ENCODE measurements around the gene DMD.

Gene DMD

GRCh38 chrX:31251336-31251735, 1960.0 kb downstream of the DMD start:
- TF ChIP-seq, protein P1, sequence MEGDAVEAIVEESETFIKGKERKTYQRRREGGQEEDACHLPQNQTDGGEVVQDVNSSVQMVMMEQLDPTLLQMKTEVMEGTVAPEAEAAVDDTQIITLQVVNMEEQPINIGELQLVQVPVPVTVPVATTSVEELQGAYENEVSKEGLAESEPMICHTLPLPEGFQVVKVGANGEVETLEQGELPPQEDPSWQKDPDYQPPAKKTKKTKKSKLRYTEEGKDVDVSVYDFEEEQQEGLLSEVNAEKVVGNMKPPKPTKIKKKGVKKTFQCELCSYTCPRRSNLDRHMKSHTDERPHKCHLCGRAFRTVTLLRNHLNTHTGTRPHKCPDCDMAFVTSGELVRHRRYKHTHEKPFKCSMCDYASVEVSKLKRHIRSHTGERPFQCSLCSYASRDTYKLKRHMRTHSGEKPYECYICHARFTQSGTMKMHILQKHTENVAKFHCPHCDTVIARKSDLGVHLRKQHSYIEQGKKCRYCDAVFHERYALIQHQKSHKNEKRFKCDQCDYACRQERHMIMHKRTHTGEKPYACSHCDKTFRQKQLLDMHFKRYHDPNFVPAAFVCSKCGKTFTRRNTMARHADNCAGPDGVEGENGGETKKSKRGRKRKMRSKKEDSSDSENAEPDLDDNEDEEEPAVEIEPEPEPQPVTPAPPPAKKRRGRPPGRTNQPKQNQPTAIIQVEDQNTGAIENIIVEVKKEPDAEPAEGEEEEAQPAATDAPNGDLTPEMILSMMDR (IDR thresholded peaks at IDR 0.05; ENCODE audit: insufficient read depth, low read depth, low read length, missing control alignments) = no peak
- DNase-seq (ENCODE audit: low read depth) = no peak
- no peak overlapping the region for H3K4me3 ChIP-seq (ENCODE audit: low read depth, low read length)

GRCh38 chrX:31245714-31246113, 1965.6 kb downstream of the DMD start:
- TF ChIP-seq, protein P1 (IDR thresholded peaks at IDR 0.05; ENCODE audit: insufficient read depth, low read depth, low read length, missing control alignments) = no peak
- H3K4me3 ChIP-seq (ENCODE audit: low read depth, low read length) = no peak overlapping the region
- DNase-seq (ENCODE audit: low read depth) = no peak

DNA sequence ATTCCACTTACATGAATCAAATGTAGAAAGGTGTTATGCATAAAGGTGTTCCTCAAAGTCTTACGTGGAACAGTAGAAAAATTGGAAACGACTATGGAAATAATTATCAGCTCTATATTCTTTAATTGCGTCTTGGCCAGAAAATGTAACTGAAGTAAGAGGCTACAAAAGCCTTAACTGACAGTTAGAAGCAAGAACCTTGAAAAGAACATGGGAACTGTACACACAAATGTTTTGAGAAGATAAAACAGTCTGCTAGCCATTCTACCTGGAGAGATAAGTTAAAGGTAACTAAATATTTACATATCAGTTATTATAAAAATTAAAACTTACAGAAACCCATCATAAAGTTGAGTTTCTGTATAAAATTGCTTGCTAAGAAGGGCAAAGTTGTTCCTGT, 1967.5 kb downstream of the DMD start:
- H3K4me3 ChIP-seq (ENCODE audit: low read depth, low read length) = no peak overlapping the region
- TF ChIP-seq, protein P1 (IDR thresholded peaks at IDR 0.05; ENCODE audit: insufficient read depth, low read depth, low read length, missing control alignments) = no peak

GRCh38 chrX:31240982-31241381, 1970.4 kb downstream of the DMD start:
- DNase-seq (ENCODE audit: low read depth) = no peak
- H3K4me3 ChIP-seq (ENCODE audit: low read depth, low read length) = no peak overlapping the region
- TF ChIP-seq, protein P1 (IDR thresholded peaks at IDR 0.05; ENCODE audit: insufficient read depth, low read depth, low read length, missing control alignments) = no peak

More for the DNA sequence above, 1967.5 kb downstream of the DMD start:
- no peak for DNase-seq (ENCODE audit: low read depth)

GRCh38 chrX:31237189-31237588, 1974.2 kb downstream of the DMD start:
- DNase-seq (ENCODE audit: low read depth) = peak; percentile 13
- TF ChIP-seq, protein P1 (IDR thresholded peaks at IDR 0.05; ENCODE audit: insufficient read depth, low read depth, low read length, missing control alignments) = no peak
- no peak overlapping the region for H3K4me3 ChIP-seq (ENCODE audit: low read depth, low read length)

DNA sequence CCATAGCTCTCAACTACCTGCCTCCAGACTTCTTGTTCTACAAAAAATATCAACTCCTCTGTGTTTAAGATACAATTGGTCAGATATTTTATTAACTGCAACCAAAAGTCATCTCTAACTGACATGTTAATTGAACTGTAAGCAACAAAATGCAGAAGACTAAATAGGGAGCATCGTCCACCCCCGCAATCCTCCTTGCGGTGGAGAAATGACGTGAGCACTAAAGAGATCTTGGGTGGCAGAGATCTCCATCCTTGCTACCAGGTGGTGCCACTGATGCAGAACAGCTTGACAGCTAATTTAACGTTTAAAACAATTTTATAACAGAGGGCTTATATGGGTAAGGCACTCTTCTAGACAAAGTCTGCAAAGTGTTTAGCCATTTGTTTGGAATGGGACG, 1975.1 kb downstream of the DMD start:
- TF ChIP-seq, protein P1 (IDR thresholded peaks at IDR 0.05; ENCODE audit: insufficient read depth, low read depth, low read length, missing control alignments) = no peak
- DNase-seq (ENCODE audit: low read depth) = no peak
- no peak overlapping the region for H3K4me3 ChIP-seq (ENCODE audit: low read depth, low read length)

DNA sequence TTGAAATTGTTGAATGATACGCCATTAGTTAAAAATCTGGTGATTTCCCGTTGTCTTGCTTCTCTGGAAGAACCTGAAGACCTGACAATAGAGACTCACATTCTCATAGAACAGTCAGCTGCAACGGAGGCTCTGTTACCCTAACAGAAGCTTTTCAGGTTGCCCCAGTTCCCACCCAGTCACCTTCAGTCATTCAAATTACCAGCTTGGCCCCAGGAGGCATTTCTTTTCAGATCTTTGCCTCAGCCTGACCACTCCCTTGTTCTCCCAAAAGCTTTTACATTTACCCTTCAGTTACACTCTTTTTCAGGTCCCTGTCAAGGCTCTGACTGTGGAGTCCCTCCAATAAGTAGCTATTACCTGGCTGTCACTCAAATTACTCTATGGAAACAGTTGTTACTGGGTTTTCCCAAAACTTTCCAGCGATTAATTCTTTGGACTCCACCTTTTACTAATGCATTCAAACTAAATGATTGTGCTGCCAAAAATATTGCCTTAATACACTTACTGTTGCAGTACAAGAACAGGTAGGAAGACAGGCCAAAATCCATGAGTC, 1977.3 kb downstream of the DMD start:
- no peak overlapping the region for H3K4me3 ChIP-seq (ENCODE audit: low read depth, low read length)
- peak; percentile 4 for DNase-seq (ENCODE audit: low read depth)
- TF ChIP-seq, protein P1 (IDR thresholded peaks at IDR 0.05; ENCODE audit: insufficient read depth, low read depth, low read length, missing control alignments) = no peak
